ENCODE results near the gene RIPOR1.
"Not testable (repeated sequence)": the region's sequence is repeated elsewhere in the genome, so short reads cannot be mapped to it uniquely, and the experiment has no call there.

GRCh38 chr16:67487561-67487960 lies 41.1 kb upstream of the RIPOR1 start:
- not testable (repeated sequence) for TF ChIP-seq CTCF (IDR thresholded peaks at IDR 0.05); SIN3A (IDR thresholded peaks at IDR 0.05; ENCODE audit: borderline replicate concordance, insufficient read depth, low read depth, low read length)
